A673 (cell line): Measurements from ENCODE around the gene DOCK1.

Experiments
- EZH2 ChIP-seq: fragments of 200-600 bp; sonication (generic); IDR thresholded peaks from 2 replicates; pipeline ENCODE4 v1.6.1; 2017; ENCODE audit warnings: borderline replicate concordance, low read depth, mild to moderate bottlenecking, mixed read lengths, antibody characterized with exemption, low read length; ENCODE audit not compliant: poor library complexity, severe bottlenecking
- TF ChIP-seq, protein P1 (sequence below): fragments of 300-800, 200-600 bp; sonication (generic); conservative IDR thresholded peaks from 2 replicates; pipeline ENCODE4 v1.5.1; 2017; ENCODE audit warnings: low read depth, mild to moderate bottlenecking, antibody characterized with exemption, low read length, moderate library complexity, mixed read lengths

DNA sequence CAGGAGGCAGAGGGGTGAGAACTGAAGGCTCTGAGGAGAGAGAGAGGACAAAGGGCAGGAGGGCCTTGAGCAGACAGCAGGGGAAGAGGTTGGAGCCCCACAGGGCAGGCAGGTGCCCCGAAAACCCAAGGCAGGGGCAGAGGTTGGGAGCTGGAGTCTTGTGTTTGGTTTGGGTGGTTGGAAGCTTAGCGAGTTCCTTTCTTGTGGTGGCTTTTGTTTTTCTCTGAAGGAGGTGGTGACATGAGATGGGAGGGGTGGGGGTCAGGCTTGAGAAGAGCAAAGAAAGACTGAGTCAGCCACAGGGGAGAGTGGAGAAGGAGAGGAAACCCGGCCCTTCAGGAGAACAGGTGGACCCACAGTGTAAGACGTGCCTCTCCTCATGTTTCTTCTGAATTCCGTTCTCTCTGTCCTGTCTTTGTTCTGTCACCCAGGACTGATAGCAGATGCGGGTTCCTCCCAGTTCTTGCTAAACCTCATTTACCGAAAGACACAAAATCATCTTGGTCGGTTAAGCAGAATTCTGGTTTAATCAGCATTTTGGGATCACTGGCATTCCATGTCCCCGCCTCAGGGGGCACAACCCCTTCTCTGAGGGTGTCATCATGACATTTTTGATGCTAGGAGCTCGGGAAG lies 195.9 kb downstream of the DOCK1 start:
- TF ChIP-seq, protein P1, sequence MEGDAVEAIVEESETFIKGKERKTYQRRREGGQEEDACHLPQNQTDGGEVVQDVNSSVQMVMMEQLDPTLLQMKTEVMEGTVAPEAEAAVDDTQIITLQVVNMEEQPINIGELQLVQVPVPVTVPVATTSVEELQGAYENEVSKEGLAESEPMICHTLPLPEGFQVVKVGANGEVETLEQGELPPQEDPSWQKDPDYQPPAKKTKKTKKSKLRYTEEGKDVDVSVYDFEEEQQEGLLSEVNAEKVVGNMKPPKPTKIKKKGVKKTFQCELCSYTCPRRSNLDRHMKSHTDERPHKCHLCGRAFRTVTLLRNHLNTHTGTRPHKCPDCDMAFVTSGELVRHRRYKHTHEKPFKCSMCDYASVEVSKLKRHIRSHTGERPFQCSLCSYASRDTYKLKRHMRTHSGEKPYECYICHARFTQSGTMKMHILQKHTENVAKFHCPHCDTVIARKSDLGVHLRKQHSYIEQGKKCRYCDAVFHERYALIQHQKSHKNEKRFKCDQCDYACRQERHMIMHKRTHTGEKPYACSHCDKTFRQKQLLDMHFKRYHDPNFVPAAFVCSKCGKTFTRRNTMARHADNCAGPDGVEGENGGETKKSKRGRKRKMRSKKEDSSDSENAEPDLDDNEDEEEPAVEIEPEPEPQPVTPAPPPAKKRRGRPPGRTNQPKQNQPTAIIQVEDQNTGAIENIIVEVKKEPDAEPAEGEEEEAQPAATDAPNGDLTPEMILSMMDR: no peak
- TF ChIP-seq EZH2: no peak
